H1 (cell line): Measurements from ENCODE around the gene NTRK2. TPM values are rescaled to one million over a fixed set of nuclear protein-coding genes. Genes with fewer than 3 reads are reported as not detected.

Experiments used
- CTCF ChIA-PET: fragments of 300-600 bp; sonication (Branson Sonifier 250); formaldehyde crosslinking; loops from one replicate; lab custom pipeline; 2021; ENCODE audit not compliant: partially characterized antibody; lab: Charles Lee
- POLR2A ChIA-PET: fragments of 300-600 bp; sonication (Branson Sonifier 250); formaldehyde crosslinking; loops from one replicate; lab custom pipeline; 2021; ENCODE audit warnings: inconsistent platforms; ENCODE audit not compliant: partially characterized antibody; lab: Charles Lee
- DNase-seq, 2 experiments: peaks; one replicate each; pipeline versions ENCODE4 v3.0.0 to v3.0.0-alpha.2; 2010 to 2022; ENCODE audit warnings: low spot score in 2 of 2, low read depth in 1 of 2, mixed read lengths in 1 of 2
- FAIRE-seq: peaks from 2 replicates; lab custom pipeline; 2011; peaks lifted over from hg19 to GRCh38; lab: Jason Lieb, UNC
- H2AFZ ChIP-seq: 2 replicates; pipeline ENCODE4 v1.8.1; 2012; ENCODE audit warnings: low read length, inconsistent platforms
- H2AK5ac ChIP-seq: 2 replicates; pipeline ENCODE4 v1.6.1; 2013; ENCODE audit warnings: low read depth, low read length
- H2BK120ac ChIP-seq: replicated peaks from 2 replicates; pipeline ENCODE3; 2013; ENCODE audit warnings: low read depth, low read length, inconsistent platforms
- H2BK12ac ChIP-seq: 2 replicates; pipeline ENCODE4 v1.6.1; 2013; ENCODE audit warnings: low read depth, low read length
- H2BK15ac ChIP-seq: 2 replicates; pipeline ENCODE4 v1.6.1; 2013; ENCODE audit warnings: low read length
- H2BK20ac ChIP-seq: 2 replicates; pipeline ENCODE4 v1.6.1; 2013; ENCODE audit warnings: low read length
- H2BK5ac ChIP-seq: 2 replicates; pipeline ENCODE4 v1.6.1; 2013; ENCODE audit warnings: low read depth, low read length
- H3K14ac ChIP-seq: 2 replicates; pipeline ENCODE4 v1.6.1; 2013; ENCODE audit warnings: inconsistent platforms; ENCODE audit not compliant: insufficient read length
- H3K18ac ChIP-seq: 2 replicates; pipeline ENCODE4 v1.6.1; 2013; ENCODE audit warnings: low read length; ENCODE audit errors: extremely low read depth
- H3K23ac ChIP-seq: 2 replicates; pipeline ENCODE4 v1.6.1; 2013; ENCODE audit warnings: inconsistent platforms; ENCODE audit not compliant: insufficient read length
- H3K23me2 ChIP-seq: 2 replicates; pipeline ENCODE4 v1.6.1; 2013; ENCODE audit warnings: low read depth, low read length
- H3K27ac ChIP-seq: 2 replicates; pipeline ENCODE4 v1.6.1; 2011; ENCODE audit warnings: low read depth, low read length, inconsistent platforms
- H3K27me3 ChIP-seq, 4 experiments: replicated peaks in 1 of 4; 1 replicate in 1 of 4; 2 replicates in 3 of 4; pipeline versions ENCODE4 v1.6.1 to v1.8.1; 2011 to 2013; ENCODE audit warnings: low read length in 3 of 4, mild to moderate bottlenecking in 3 of 4, inconsistent platforms in 2 of 4, mixed read lengths in 2 of 4, moderate library complexity in 1 of 4; ENCODE audit not compliant: control insufficient read depth in 3 of 4, insufficient read depth in 3 of 4; ENCODE audit errors: extremely low read depth in 1 of 4
- H3K36me3 ChIP-seq, 4 experiments: 2 replicates each; pipeline versions ENCODE4 v1.6.1 to v1.8.1; 2011 to 2013; ENCODE audit warnings: mild to moderate bottlenecking in 4 of 4, low read length in 3 of 4, moderate library complexity in 2 of 4, control low read depth in 1 of 4, inconsistent platforms in 1 of 4; ENCODE audit not compliant: insufficient read depth in 4 of 4, control insufficient read depth in 2 of 4
- H3K4ac ChIP-seq: replicated peaks from 2 replicates; pipeline ENCODE3; 2013; ENCODE audit warnings: low read length, low read depth, mixed read lengths, inconsistent platforms; ENCODE audit not compliant: insufficient read length
- H3K4me1 ChIP-seq, 4 experiments: replicated peaks in 1 of 4; 1 replicate in 1 of 4; 2 replicates in 3 of 4; pipeline versions ENCODE4 v1.6.1 to v1.8.1; 2011 to 2013; ENCODE audit warnings: low read length in 3 of 4, inconsistent platforms in 2 of 4, mixed read lengths in 1 of 4; ENCODE audit not compliant: insufficient read depth in 4 of 4, control insufficient read depth in 3 of 4
- H3K4me2 ChIP-seq, 2 experiments: 2 replicates each; pipeline versions ENCODE4 v1.6.1 to v1.8.1; 2011 to 2013; ENCODE audit warnings: low read depth in 2 of 2, low read length in 2 of 2, control low read depth in 1 of 2, inconsistent platforms in 1 of 2, mild to moderate bottlenecking in 1 of 2; ENCODE audit not compliant: insufficient read depth in 1 of 2
- H3K4me3 ChIP-seq, 4 experiments: fragments of 200-600, 300-600 bp in 1 of 4; sonication (generic), shearing (Covaris generic), sonication (Bioruptor Twin) in 1 of 4; 2 replicates each; pipeline versions ENCODE4 v1.5.1 to v1.8.1; 2011 to 2016; ENCODE audit warnings: low read length in 4 of 4, low read depth in 3 of 4, control low read depth in 2 of 4, inconsistent platforms in 2 of 4, mild to moderate bottlenecking in 2 of 4, mixed read lengths in 1 of 4, moderate library complexity in 1 of 4; ENCODE audit not compliant: insufficient read depth in 2 of 4; ENCODE audit errors: extremely low read depth in 1 of 4
- H3K56ac ChIP-seq: replicated peaks from 2 replicates; pipeline ENCODE3; 2013; ENCODE audit warnings: low read depth, mild to moderate bottlenecking, mixed read lengths, low read length, inconsistent platforms; ENCODE audit not compliant: insufficient read length
- H3K79me1 ChIP-seq: 2 replicates; pipeline ENCODE4 v1.6.1; 2013; ENCODE audit warnings: low read depth, low read length, control low read depth
- H3K79me2 ChIP-seq, 2 experiments: 2 replicates each; pipeline versions ENCODE4 v1.6.1 to v1.8.1; 2012 to 2013; ENCODE audit warnings: low read length in 2 of 2, mild to moderate bottlenecking in 2 of 2, inconsistent platforms in 1 of 2; ENCODE audit not compliant: insufficient read depth in 2 of 2, control insufficient read depth in 1 of 2
- H3K9ac ChIP-seq, 4 experiments: replicated peaks in 1 of 4; 1 replicate in 1 of 4; 2 replicates in 3 of 4; pipeline versions ENCODE4 v1.6.1 to v1.8.1; 2011 to 2013; ENCODE audit warnings: low read depth in 3 of 4, low read length in 3 of 4, control low read depth in 2 of 4, mild to moderate bottlenecking in 2 of 4, moderate library complexity in 2 of 4, inconsistent platforms in 1 of 4; ENCODE audit errors: extremely low read depth in 1 of 4
- H3K9me3 ChIP-seq, 2 experiments: 2 replicates each; pipeline versions ENCODE4 v1.6.1 to v1.8.1; 2012 to 2013; ENCODE audit warnings: mild to moderate bottlenecking in 2 of 2, moderate library complexity in 2 of 2, control low read depth in 1 of 2, inconsistent platforms in 1 of 2, low read depth in 1 of 2, low read length in 1 of 2, mixed read lengths in 1 of 2; ENCODE audit not compliant: insufficient read depth in 2 of 2
- H4K20me1 ChIP-seq, 2 experiments: replicated peaks in 1 of 2; 2 replicates each; pipeline versions ENCODE3 to v1.8.1; 2011 to 2013; ENCODE audit warnings: inconsistent platforms in 2 of 2, low read length in 2 of 2, mild to moderate bottlenecking in 1 of 2; ENCODE audit not compliant: insufficient read depth in 2 of 2, control insufficient read depth in 1 of 2
- H4K5ac ChIP-seq: 2 replicates; pipeline ENCODE4 v1.6.1; 2013; ENCODE audit warnings: low read length, low read depth, mixed read lengths, inconsistent platforms; ENCODE audit not compliant: insufficient read length
- H4K8ac ChIP-seq: 2 replicates; pipeline ENCODE4 v1.8.0; 2013; ENCODE audit warnings: mild to moderate bottlenecking, moderate library complexity, low read length, inconsistent platforms; ENCODE audit not compliant: insufficient read depth; ENCODE audit errors: extremely low read depth
- H4K91ac ChIP-seq: replicated peaks from 2 replicates; pipeline ENCODE3; 2013; ENCODE audit warnings: low read length, mixed read lengths, inconsistent platforms; ENCODE audit not compliant: insufficient read length
- RAD21 ChIP-seq, 2 experiments: IDR thresholded peaks in 1 of 2; conservative IDR thresholded peaks in 1 of 2; 2 replicates each; pipeline ENCODE4 v1.6.1; 2011; ENCODE audit warnings: low read depth in 2 of 2, low read length in 2 of 2, improper control_type of control experiment in 1 of 2, inconsistent platforms in 1 of 2, mild to moderate bottlenecking in 1 of 2, moderate library complexity in 1 of 2
- TCF12 ChIP-seq: IDR thresholded peaks from 2 replicates; pipeline ENCODE4 v1.6.1; 2011; ENCODE audit warnings: low read depth, mild to moderate bottlenecking, low read length
- WGBS, 2 experiments: shearing (Covaris generic) in 1 of 2; methylation state at CpG; one replicate each; pipeline versions ENCODE4 v1.1.6 to v1.1.7; 2013 to 2015; ENCODE audit warnings: low lambda C conversion rate in 2 of 2, mixed read lengths in 2 of 2, inconsistent platforms in 1 of 2, low coverage in 1 of 2, missing lambda C conversion rate in 1 of 2; ENCODE audit not compliant: insufficient replicate concordance in 2 of 2, insufficient coverage in 1 of 2, insufficient read length in 1 of 2; ENCODE audit errors: extremely low coverage in 1 of 2, missing lambda C conversion rate in 1 of 2; 5-methylcytosine and 5-hydroxymethylcytosine counted together
- polyA plus RNA-seq, 7 experiments: library from polyadenylated mRNA; depleted of rRNA in 3 of 7; stranded (reverse) in 5 of 7; unstranded in 2 of 7; fragments of >200 nt in 5 of 7; fragments of 200-250 nt in 2 of 7; gene quantifications; 1 replicate in 5 of 7; 2 replicates in 1 of 7; 4 replicates in 1 of 7; pipeline versions ENCODE4 v1.2.1 to v1.2.3, GENCODE V29; 2011 to 2013; ENCODE audit warnings: missing spikeins in 2 of 7, mixed read lengths in 2 of 7
- total RNA-seq: library from RNA; stranded (reverse); fragmentation: NEBNext Ultra II Directional; extraction: Animal tissue kit (Norgen Biotek cat#: 25700); gene quantifications from 2 replicates; pipeline ENCODE4 v1.2.1, GENCODE V29; 2021

Gene NTRK2
- total and polyA plus RNA-seq, 2 of the 8 experiments (the other 6 are each of a cell fraction or from before 2014, with no cell fraction given), result 0.03 to 0.04 TPM

DNA sequence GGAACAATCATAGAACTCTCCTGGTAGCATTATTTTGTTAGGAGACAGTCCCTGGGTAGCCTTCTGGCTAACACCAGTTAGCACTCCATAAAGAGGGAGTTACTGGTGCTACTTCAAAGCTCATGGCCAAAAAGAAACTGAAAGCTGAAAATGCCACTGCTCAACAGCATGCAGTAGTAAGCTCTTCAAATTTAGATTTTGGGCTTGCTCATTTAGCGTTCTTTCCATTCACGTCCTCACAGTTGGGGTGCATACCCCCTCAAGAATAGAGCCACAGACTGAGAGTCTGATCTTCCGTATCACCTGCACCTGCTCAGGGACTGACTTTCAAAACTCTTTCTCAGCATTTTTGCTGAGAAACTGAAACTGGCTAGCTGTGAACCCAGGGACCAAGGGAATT is 24.7 kb downstream of the NTRK2 start:
- Histone ChIP-seq H3K14ac (no peak overlapping the region), H3K23ac (no peak overlapping the region), H2BK5ac (no peak overlapping the region), H3K79me1 (no peaks in the 10 kb centered on the region), H4K91ac (no peak overlapping the region), H2AFZ (no peak overlapping the region), H3K27me3 (no peaks in the 10 kb centered on the region), H3K9me3 (no peaks in the 10 kb centered on the region), H3K4me2 (peak overlapping the region in 1 of 2 experiments; percentile 2; a peak in 1 of 4 replicates), H3K4me3 (no peak overlapping the region), H3K9ac (no peak overlapping the region), H2BK120ac (no peak overlapping the region), H4K20me1 (no peaks in the 10 kb centered on the region), H3K56ac (no peak overlapping the region), H3K4me1 (peaks cover 0 to 6% (median 0%) of the 10 kb centered on the region in 4 experiments; a peak in 4 of 7 replicates), H3K18ac (no peak overlapping the region), H3K36me3 (no peaks in the 10 kb centered on the region), H4K5ac (no peak overlapping the region), H3K27ac (no peak overlapping the region), H2BK12ac (no peak overlapping the region)
- 17% methylated on average over 3 of the region's 3 CpGs; no CpG with 5 or more reads in 1 of the 2 experiments for WGBS, 2 experiments
- POLR2A ChIA-PET, result no interaction called here
- DNase-seq (no peak), FAIRE-seq (peak; percentile 32)
- CTCF ChIA-PET, result interaction anchor here (1.0 to 5.9 kb wide), 12 partner anchors 10 to 297 kb away, joined by 3 to 28 read pairs (median 4); no protein-coding TSS in a partner anchor
- TF ChIP-seq RAD21 (IDR thresholded peaks at IDR 0.05 in 1 of 2, conservative IDR thresholded peaks at IDR 0.05 in 1 of 2; ENCODE audit: low read depth in 2 of 2, low read length in 2 of 2), result no peak
- TF ChIP-seq TCF12, result 0 out of 2 replicates have a peak, but pooled peaks have one; percentile 67
- TF ChIP-seq, all 59 proteins: peak for 1
- no peak overlapping the region for H2AK5ac ChIP-seq
- no peak overlapping the region for H3K4ac ChIP-seq
- H3K23me2 ChIP-seq, result no peaks in the 10 kb centered on the region
- no peak overlapping the region for H2BK15ac ChIP-seq
- H4K8ac ChIP-seq, result no peak overlapping the region
- H2BK20ac ChIP-seq, result no peak overlapping the region
- H3K79me2 ChIP-seq, result no peaks in the 10 kb centered on the region
